Skeletal muscle cell (primary cell): ENCODE data around the gene FSD1.
"Not testable (repeated sequence)": the region's sequence is repeated elsewhere in the genome, so short reads cannot be mapped to it uniquely, and the experiment has no call there.

Source experiments
- DNase-seq: peaks from one replicate; pipeline ENCODE4 v3.0.0-alpha.2; 2010; ENCODE audit warnings: low read depth
- H3K4me3 ChIP-seq: 2 replicates; pipeline ENCODE4 v1.5.1; 2011; ENCODE audit warnings: low read depth, mild to moderate bottlenecking, control low read depth, low read length, moderate library complexity

Gene FSD1

DNA sequence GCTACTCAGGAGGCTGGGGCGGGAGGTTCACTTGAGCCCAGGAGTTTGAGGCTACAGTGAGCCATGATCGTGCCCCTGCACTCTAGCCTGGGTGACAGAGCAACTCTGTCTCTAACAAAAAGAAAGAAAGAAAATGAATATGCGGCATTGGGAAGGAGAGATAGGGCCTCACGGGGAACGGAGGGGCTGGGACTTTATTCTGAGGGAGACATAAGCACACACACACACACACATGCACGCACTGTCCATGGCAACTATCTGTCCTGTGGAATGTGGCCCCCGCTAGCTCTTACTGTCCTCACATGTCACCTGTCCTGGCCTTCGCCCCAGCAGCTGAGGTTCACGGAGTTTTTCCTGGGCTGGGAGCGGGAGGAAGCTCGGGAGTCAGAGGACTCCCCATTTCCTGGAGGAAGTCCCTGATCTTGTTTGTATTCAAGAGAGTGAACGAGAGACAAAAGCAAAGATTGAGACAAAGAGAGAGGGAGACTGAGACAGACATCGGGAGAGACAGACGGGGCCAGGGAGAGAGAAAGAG is 33.6 kb downstream of the FSD1 start:
- H3K4me3 ChIP-seq: peak overlapping the region; percentile 37
- DNase-seq: no peak

DNA sequence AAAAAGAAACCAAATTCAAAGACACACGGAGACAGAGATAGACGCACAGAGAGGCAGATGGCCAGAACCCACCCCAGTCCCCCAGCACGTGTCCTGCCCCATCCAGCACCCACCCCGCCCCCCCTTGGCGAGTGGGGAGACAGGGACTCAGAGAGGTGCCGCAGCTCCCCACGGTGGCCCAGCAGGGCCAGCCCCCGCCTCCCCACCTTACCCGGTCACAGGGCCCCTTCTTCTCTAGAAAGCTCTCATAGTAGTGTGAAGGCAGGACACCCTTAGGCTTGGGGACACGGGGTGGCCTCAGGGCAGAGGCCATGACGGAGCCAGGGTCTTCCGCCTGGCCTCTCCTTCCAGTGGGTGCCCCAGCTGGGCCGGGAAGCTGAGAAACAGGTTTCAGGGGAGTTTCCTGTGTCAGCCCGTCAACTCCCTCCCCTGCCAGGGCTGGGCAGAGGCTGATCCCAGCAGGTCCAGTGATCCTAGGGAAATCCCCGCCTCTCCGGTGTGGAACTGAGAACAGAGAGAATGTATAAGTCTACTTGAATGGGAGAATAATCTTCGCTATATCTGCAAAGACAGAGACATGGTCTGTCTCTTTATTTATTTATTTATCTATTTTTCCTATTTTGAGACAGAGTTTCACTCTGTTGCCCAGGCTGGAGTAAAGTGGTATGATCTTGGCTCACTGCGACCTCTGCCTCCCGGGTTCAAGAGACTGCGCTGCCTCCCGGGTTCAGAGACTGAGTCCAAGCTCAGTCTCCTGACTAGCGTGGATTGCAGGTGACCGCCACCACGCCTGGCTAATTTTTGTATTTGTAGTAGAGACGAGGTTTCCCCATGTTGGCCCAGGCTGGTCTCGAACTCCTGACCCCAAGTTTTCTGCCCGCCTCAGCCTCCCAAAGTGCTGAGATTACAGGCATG is 34.3 kb downstream of the FSD1 start, which contains the start of gene STAP2:
TSS of gene STAP2 (minus strand) at position 387 of the 915 bp plus-strand sequence. CDS start at position 313, 74 bp downstream.
- peak within 1 kb of the TSS; percentile 37 for H3K4me3 ChIP-seq
- no peak for DNase-seq

DNA sequence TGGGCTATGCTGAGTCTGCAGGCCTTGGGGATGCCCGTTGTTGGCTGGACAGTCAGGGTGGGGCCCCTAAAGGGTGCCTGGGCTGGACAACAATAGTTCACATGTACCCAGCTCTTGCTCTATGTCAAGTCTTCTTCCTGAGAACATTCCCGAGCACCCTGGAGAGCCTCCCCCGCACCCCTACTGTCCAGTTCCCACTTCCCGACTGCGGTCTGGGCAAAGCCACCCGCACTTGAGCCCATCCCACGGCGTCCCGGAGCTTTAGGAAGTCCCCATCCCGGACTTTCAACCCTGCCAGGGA is 37.9 kb downstream of the FSD1 start:
- DNase-seq: peak; percentile 45
- peak overlapping the region; percentile 60 for H3K4me3 ChIP-seq

GRCh38 chr19:4342615-4343369 is 38.4 kb downstream of the FSD1 start:
- peak overlapping the region; percentile 76 for H3K4me3 ChIP-seq
- DNase-seq: peak; percentile 100

DNA sequence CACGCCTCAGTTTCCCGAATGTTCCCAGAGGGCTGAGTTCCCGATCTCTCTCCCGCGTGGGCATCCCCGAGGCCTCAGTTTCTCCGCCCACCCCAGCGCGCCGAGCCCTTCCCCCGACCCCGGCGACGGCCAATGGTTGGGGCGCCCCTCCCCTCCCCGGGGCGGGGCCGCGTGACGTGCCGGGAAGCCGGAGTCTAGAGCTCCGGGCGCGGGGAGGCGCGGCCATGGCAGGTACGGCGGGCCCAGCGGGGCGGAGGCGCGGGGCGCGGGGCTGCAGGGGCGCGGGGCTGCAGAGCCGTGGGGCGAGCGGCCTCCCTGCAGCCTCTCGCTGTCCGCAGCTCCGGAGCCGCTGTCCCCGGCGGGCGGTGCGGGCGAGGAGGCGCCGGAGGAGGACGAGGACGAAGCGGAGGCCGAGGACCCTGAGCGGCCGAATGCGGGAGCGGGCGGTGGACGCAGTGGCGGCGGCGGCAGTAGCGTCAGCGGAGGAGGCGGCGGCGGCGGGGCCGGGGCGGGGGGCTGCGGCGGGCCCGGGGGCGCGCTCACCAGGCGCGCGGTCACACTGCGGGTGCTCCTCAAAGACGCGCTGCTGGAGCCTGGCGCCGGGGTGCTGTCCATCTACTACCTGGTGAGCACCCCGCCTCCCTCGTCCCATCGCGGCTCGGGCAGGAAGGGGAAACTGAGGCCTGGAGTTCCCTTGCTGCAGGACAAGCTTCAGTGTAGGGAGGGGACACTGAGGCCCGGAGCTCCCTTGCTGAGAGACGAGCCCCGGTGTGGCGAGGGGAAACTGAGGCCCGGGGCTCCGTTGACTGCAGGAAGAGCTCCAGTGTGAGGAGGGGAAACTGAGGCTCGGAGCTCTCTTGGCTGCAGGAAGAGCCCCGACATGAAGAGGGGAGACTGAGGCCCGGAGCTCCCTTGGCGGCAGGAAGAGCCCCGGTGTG is 39.2 kb downstream of the FSD1 start, which contains the start of gene MPND:
TSS of gene MPND (plus strand) at position 193 of the 938 bp plus-strand sequence. CDS start at position 225, 32 bp downstream.
- H3K4me3 ChIP-seq: peak within 1 kb of the TSS; percentile 76
- DNase-seq: peak; percentile 32

DNA sequence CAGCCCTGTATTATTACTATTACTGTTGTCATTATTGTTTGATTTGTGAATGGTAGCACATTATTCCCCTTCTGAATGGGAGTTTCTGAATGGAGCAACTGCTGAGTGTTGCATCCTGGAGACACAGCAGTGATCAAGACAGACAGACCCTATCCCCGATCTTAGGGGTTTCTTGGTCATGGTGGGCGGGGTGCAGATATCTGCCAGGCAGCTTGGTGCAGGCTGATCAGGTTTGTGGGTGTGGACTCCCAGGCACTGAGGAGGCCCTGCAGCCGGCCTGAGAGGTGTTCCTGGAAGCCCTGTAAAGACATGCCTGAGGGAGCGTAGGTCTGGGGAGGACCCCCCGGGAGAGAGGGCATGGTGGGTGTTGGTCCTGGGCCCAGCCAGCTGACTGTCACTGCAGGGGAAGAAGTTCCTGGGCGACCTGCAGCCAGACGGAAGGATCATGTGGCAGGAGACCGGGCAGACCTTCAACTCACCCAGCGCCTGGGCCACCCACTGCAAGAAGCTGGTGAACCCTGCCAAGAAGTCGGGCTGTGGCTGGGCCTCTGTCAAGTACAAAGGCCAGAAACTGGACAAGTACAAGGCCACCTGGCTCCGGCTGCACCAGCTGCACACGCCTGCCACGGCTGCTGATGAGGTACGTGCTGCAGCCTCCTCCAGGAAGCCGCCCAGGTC is 41.1 kb downstream of the FSD1 start:
- DNase-seq: no peak
- H3K4me3 ChIP-seq: no peak overlapping the region

DNA sequence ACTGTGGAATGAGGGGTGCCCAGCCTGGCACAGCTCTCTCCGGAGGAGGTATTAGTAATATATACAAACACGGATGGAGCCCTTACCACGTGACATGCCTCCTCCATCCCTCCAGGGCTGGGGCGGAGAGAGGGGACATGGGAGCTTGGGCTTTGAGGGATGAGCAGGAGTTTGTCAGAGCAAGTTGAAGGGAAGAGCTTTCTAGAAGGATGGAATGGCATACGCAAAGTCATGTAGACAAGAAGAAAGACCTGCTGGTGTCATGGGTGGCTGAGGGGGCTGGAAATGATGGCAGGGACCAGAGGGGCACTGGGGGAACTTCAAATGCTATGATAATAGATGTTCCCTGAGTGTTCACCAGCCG is 41.6 kb downstream of the FSD1 start:
- no peak for DNase-seq
- H3K4me3 ChIP-seq: no peak overlapping the region

GRCh38 chr19:4347521-4347920 is 43.1 kb downstream of the FSD1 start:
- no peak overlapping the region for H3K4me3 ChIP-seq
- DNase-seq: no peak

GRCh38 chr19:4349225-4349624 is 44.8 kb downstream of the FSD1 start:
- H3K4me3 ChIP-seq, DNase-seq: not testable (repeated sequence)

GRCh38 chr19:4350111-4350510 is 45.7 kb downstream of the FSD1 start:
- H3K4me3 ChIP-seq: no peak overlapping the region
- DNase-seq: no peak

GRCh38 chr19:4350726-4351125 is 46.3 kb downstream of the FSD1 start:
- DNase-seq: no peak
- no peak overlapping the region for H3K4me3 ChIP-seq

- no peak for DNase-seq
These were observed 48.3 kb downstream of the FSD1 start for GRCh38 chr19:4352701-4353121.

GRCh38 chr19:4354282-4354681 is 49.9 kb downstream of the FSD1 start:
- no peak overlapping the region for H3K4me3 ChIP-seq
- DNase-seq: no peak

More at GRCh38 chr19:4352701-4353121, 48.3 kb downstream of the FSD1 start:
- no peak overlapping the region for H3K4me3 ChIP-seq

DNA sequence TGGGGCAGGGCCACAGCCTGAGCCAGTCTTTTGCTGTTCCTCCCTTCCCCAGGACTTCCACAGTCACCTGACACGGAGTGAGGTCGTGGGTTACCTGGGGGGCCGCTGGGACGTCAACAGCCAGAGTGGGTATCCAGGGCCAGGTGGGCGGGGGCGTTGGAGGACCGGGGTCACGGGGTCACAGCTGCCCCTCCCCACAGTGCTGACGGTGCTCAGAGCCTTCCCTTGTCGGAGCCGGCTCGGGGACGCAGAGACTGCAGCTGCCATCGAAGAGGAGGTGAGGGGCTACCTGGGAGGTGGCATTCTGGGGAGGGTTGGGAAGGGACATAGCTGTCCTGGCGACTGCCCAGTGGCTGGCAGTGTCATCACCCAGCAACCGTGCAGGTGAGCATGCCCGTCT is 50.5 kb downstream of the FSD1 start:
- DNase-seq: no peak
- no peak overlapping the region for H3K4me3 ChIP-seq

DNA sequence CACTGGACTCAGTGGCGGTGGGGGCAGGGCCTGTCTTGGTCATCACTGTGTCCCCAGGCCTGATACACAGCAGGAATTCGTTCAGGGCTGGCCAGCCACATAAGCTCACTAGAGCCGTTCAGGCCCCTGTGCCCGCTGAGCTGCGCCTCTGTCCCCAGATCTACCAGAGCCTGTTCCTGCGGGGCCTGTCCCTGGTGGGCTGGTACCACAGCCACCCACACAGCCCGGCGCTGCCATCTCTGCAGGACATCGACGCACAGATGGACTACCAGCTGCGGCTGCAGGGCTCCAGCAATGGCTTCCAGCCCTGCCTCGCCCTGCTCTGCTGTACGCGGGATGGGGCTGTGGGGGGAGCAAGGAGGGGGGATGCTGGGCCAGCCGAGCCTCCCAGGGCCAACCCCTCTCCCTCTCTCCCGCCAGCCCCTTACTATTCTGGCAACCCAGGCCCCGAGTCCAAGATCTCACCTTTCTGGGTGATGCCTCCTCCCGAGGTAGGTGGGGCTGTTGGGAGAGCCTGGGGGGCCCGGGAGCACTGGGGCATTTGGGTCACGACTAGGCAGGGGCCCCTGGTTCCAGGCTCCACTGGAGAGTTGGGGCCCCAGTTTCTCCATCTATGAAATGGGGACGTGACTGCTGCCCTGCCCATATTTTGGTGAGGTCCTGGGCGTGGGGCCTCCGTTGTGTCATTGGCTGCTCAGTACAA is 52.8 kb downstream of the FSD1 start:
- no peak for DNase-seq
- no peak overlapping the region for H3K4me3 ChIP-seq

DNA sequence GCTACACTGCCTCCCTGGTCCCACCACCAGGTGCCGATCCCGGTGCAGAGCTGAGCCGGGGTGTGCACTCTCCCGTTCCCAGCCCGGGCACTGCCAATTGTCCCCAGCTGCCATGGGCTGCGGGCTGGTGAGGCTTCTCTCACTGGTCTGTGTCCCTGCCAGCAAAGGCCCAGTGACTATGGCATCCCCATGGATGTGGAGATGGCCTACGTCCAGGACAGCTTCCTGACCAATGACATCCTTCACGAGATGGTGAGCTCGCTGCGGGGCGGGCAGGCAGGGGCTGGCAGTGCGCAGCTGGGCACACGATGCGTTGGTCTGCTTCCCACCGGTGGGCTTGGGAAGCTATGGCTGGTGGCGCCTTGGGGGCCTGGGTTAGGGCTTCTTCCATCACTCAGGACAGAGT is 53.5 kb downstream of the FSD1 start:
- no peak overlapping the region for H3K4me3 ChIP-seq
- no peak for DNase-seq

DNA sequence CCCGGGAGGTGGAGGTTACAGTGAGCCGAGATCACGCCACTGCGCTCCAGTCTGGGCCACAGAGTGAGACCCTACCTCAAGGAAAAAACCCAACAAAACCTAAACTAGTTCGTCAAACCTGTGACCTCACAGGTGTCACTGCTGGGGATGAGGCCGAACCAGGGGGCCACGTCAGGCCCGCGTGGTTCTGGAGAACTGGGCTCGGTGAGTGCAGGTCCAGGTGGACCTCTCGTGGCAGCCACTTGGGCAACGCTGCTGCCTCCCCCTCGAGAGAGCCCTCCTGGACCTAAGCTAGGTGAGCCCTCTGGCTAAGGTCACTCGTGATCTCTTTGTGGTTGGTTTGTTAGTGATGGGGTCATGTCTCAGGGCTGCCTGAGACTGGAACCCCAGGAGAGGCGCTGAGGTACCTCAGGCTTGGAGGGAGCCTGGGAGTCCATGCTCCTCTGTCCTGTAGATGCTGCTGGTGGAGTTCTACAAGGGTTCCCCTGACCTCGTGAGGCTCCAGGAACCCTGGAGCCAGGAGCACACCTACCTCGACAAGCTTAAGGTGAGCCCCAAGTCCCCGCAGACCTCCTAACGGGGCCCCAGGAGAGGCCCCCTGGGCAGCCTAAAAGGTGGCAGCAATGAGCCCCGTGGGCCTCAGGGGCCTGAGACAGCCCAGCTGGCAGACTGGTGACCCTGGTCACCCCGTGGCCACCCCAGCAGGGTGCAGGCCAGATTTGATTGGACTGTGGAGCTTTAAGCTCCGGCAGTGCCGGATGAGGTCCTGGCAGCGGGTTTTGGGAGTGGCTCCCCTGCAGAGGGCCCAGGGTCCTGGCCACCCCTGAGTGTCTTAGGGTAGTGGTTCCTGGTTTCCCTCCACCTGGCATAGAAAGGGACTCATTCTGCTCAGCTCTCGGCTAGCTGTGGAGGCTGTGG is 54.6 kb downstream of the FSD1 start:
- no peak for DNase-seq

More for the DNA sequence above, 54.6 kb downstream of the FSD1 start:
- H3K4me3 ChIP-seq: no peak overlapping the region
